Astrocyte of the hippocampus (primary cell): ENCODE measurements around the gene C6orf89.
"Not testable (repeated sequence)": the region's sequence is repeated elsewhere in the genome, so short reads cannot be mapped to it uniquely, and the experiment has no call there.

Experiments used
- DNase-seq: peaks from one replicate; pipeline ENCODE4 v3.0.0; 2011; ENCODE audit warnings: low read depth, low spot score

The C6orf89 gene

DNA sequence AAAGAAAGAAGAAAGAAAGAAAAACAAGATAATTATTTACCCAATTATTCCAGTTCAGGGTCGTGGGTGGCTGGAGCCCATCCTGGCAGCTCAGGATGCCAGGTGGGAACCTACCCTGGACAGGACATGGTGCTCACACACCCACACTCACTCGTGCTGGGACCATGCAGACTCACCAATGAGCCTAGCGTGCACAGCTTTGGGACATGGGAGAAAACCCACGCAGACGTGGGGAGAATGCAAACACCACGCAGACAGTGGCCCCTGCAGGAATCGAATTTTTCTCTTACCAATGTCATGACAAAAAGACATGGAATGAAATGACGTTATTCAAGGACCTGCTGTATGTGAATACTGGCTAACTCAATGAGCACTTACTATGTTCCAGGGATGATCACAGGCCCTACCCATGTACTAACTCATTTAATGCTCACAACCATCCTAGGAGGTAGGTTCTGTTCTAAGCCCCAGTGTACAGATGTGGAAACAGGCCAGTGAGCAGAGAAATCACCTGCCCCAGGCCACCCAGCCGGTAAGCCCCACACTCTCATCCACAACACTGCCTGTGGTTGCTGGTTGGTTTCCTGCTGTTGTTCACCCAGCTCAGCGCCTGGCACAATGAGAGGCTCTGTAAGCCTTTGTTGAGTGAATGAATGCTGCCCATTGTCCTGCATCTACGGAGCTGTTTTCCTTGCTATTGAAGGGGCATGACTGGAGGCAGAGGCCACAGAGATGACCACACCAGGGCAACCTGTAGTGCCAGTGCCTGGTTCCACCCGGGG is 62.0 kb downstream of the C6orf89 start:
- no peak for DNase-seq

DNA sequence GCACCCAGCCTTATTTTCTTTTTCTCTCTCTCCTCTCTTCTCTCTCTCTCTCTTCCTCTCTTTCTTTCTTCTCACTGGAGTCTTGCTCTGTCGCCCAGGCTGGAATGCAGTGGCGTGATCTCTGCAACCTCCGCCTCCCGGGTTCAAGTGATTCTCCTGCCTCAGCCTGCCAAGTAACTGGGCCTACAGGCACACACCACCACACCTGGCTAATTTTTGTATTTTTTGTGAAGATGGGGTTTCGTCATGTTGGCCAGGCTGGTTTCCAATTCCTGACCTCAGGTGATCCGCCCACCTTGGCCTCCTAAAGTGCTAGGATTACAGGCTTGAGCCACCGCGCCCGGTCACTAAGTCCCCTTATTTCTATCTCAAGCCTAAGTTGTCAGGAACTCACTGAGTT is 63.3 kb downstream of the C6orf89 start:
- not testable (repeated sequence) for DNase-seq

DNA sequence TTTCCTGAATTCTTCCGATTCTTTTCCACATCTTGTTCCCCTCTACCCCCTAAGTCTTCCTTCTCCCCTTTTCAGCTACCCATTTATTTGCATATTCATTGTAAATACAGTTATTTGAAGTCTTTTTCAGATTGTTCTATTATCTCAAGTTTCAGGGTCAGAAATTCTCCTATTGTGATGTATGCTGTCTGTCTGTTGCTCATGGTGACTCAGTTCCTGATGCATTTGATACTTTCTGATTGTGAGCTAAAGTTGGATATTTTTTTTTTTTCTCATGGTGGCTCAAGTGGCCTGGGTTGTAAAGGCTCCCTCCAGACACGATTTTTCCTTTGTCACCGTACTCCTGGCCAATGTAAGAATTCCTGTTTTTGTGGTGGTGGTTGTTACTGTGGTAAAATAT is 63.9 kb downstream of the C6orf89 start:
- peak; percentile 37 for DNase-seq

DNA sequence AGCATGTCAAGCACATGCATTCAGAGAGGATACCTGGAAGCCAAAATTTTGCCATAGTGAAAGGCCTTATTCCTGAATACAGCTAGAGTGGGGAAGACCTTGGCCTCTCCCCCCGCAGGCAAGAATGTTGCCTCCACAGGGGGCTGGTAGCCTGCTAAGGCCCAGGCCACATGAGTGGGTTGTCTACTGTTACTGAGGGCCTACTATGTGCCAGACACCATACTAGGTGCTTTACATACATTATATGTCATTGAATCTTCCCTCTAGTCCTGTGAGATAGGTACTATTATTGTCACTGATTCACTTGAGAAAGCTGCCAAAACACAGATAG is 68.1 kb downstream of the C6orf89 start:
- DNase-seq = no peak

DNA sequence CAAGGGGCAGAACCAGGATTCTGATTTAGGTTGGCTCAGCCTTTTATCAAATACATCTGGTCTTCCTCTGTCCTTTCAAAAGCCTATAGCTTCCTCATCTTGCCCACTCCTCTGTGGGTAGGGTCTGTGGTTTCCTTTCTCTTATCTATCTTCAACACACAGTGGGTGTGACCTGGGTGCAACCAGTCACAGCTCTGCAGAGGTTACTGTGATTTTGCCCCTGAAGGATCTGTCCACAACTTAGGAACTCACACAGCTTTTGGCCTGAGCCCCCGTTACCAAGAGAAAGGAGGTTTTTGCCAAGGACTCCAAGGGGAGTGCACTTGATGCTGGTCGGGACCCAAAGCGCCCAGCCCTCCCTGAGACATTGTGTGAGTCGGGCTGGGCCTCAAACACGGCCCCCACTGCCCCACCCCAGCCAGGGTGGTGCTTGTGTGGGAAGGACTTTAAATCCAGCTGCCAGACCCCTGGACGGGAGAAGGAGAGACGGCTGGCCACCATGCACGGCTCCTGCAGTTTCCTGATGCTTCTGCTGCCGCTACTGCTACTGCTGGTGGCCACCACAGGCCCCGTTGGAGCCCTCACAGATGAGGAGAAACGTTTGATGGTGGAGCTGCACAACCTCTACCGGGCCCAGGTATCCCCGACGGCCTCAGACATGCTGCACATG is 68.6 kb downstream of the C6orf89 start, which contains the start of gene PI16:
PI16 (plus strand) TSS at position 477 of the 670 bp plus-strand sequence; CDS start at position 500, 23 bp downstream.
- no peak for DNase-seq

DNA sequence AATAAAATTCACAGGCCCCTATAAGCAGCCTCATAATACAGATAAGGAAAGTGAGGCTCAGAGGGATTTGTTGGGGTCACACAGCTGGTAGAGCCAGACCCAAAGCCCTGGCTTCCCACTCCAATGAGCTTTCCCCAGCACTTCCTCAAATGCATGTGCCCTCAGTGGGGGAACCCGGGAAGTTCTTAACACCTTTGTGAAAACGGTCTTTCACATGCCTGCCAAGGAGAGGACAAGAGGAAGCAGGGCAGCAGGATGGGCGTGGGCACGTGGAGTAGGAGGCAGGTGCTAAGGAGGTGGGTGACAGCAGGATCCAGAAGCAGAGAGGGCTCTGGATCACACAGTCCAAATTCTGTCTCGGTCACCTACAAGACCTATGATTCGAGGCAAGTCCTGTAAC is 69.4 kb downstream of the C6orf89 start:
- no peak for DNase-seq

DNA sequence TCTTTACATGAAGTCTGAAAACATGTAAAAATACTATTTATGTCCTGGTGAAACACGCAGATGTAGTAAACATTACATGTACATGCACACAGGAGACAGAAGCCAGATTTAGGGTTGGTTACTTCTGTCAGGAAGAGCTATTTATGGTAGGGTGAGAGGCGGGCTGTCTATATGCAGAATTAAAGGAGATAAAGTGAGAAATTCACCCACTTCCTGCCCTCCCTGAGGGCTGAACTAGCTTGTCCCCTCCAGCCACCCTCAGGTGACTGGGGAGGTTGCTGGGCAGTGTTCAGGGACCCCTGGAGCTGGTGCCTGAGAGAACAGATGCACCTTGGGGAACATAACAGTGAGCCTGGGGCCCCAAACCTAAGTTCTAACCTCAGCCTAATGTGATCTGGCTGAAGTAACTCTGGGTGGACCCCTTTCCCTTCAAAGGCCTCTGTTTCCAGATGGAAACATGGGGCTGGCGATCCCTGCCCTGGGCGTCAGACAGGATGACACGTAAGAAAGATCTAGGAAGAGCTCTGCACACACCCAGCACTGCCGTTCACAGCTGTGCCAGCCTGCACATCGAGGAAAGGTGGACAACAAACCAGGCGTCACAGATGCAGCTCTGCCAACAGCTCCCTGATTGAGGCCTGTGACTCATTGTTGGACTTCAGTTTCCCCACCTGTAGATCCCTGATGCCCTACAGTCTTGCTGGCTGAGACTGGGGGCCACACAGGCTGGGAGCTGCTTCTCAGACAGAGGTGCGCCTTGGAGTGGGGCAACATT is 70.1 kb downstream of the C6orf89 start:
- peak; percentile 43 for DNase-seq

DNA sequence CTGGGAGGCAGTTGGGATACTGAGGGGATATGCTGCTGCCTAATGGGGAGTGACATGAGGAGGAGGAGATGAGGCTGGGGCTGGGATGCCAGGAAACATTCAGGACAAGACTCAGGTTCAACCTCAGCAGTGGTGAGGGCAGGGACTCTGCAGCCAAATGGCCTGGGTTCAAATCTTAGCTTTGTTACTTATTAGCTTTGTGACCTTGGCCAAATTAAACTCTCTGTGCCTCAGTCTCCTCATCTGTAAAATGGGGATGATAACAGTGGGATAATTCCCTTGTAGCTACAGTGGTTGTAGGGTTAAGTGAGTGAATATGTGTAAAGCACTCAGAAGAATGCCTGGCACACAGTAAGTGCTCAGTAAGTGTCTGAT is 70.7 kb downstream of the C6orf89 start:
- no peak for DNase-seq

DNA sequence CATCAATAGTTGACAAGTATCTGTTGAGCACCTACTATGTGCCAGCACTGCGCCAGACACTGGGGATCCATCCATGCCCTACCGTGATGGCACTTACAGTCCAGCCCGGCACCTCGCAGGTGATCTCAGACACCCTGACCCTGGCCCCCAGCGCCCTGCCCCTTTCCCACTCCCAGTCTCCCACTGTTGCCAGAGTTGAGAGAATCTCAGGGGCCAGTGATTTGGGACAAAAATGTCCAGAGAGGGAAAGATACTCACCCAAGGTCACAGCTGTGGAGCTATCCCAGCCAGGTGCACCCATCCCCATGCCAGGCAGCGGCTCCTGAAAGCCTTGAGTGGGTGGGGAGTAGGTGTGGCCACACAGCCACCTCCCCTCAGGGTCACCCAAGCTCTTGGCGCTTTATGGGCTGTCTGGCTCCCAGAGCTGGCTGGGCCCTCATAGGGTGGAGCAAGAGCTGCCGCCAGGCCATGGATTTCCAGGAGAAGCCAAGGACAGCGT is 72.1 kb downstream of the C6orf89 start:
- DNase-seq = no peak

DNA sequence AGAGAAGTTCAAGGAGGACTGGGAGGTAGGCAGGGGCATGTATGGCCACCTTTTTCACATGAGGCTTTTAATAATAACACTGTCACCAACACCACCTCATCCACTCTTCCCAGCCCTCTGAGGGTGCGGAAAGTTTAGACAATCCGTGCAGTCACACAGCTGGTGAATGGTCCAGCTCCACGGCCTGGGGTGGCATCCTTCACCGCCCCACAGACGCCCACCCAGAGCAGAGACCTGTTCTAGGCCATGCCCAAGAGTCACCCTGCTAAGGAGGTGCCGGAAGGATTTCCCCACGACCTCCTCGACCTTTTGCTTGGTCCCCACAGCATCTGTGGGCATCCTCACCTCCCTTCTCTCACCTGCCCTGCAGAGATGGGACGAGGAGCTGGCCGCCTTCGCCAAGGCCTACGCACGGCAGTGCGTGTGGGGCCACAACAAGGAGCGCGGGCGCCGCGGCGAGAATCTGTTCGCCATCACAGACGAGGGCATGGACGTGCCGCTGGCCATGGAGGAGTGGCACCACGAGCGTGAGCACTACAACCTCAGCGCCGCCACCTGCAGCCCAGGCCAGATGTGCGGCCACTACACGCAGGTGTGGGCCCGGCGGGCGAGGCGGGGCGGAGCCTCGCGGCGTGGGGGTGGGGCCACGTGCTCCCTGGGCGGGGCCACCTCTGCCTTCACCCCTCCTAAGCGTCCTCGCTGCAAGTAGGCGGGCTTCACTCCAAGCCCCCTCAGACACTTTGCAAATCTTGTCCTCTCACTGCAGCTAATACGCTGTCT is 73.2 kb downstream of the C6orf89 start:
- DNase-seq = no peak

DNA sequence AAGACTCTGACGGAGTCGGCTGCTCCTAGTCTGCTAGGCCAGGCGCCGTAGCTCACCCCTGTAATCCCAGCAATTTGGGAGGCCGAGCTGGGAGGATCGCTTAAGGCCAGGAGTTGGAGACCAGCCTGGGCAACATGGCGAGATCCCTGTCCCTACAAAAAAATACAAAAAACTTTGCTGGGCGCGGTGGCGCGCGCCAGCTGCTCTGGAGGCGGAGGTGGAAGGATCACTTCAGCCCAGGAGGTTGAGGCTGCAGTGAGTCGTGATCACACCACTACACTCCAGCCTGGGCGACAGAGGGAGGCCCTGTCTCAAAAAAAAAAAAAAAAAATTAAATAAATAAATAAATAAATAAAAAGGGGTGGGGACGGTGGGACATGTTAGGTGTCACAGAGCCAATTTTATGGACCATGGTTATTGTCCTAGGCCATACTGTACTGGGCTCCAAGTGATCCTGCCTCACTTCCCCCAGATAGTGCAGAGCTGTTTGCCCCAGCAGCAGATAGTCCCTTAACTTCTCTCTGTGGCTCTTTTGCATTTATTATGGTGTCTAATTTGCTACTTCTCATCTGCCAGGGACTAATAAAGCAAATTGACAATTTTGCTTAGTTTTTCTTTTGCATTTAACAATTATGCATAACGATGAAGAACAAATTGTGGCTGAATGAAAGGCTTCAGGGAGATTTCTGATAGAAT is 74.0 kb downstream of the C6orf89 start:
- DNase-seq = no peak

DNA sequence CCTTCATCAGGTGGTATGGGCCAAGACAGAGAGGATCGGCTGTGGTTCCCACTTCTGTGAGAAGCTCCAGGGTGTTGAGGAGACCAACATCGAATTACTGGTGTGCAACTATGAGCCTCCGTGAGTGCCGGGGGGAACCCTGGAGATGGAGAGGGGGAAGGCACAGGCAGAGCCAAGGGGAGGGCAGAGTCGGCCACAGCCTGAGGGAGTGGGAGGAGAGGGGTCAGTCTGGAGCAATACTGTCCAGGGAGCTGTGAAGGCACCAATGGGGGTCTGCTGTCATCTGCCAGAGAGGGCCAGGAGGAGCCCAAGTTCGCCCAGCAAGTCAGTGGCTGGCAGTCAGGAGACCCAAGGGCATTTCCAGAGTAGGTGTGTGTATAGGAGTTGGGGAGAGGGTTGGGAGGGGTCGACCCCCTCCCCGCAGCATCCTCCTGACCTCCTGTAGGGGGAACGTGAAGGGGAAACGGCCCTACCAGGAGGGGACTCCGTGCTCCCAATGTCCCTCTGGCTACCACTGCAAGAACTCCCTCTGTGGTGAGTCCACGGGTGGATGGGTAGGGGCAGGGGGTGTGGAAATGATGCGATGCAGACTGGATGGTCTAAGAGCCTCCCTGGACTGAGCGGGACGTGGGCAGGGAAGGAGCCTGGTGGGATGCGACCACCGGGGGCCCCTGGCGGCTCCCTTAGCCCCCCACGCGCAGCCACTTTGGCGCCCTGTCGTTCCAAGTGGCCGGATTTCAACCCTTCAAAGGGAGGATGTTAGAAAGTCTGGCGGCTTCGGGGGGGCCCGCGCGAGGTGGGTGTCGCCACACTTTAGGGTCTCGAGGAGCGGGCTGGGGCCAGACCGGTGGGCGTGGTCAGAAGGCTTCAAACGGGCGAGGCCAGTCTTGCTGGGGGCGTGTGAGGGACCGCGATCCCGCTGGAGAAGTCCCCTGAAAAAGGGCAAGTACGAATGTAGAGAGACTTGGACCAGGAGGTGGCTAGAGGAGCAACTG is 76.0 kb downstream of the C6orf89 start:
- DNase-seq = no peak

DNA sequence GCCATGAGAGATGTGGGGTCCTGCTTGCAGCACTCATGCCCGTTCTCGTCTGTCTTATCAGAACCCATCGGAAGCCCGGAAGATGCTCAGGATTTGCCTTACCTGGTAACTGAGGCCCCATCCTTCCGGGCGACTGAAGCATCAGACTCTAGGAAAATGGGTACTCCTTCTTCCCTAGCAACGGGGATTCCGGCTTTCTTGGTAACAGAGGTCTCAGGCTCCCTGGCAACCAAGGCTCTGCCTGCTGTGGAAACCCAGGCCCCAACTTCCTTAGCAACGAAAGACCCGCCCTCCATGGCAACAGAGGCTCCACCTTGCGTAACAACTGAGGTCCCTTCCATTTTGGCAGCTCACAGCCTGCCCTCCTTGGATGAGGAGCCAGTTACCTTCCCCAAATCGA is 77.1 kb downstream of the C6orf89 start:
- peak; percentile 34 for DNase-seq

DNA sequence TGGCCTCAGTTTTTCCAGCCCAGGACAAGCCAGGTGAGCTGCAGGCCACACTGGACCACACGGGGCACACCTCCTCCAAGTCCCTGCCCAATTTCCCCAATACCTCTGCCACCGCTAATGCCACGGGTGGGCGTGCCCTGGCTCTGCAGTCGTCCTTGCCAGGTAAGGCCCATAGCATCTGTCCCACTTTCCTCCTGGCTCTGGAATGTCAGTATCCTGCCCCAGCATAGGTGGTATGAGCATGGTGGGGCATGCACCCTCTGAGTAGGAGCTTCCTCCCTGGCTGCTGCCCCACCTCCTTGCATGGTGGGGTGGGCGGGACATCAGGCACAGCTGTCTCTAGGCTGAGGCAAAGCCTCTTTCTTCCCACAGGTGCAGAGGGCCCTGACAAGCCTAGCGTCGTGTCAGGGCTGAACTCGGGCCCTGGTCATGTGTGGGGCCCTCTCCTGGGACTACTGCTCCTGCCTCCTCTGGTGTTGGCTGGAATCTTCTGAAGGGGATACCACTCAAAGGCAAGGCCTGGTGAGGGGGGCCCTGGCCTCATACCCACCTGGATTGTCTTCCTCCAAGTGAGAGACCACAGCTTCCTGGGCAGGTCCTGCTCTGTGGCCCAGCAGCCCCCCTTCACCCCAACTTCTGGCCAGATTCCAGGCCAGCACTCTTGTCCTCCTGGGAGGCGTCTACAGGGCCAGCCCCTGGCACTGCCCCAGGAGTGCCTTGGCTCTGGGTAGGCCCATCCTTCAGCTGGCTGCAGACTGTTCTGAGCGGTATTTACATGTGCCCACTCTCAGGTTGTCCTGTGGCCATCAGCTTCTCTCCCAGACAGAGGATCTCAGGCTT is 77.9 kb downstream of the C6orf89 start:
- peak; percentile 41 for DNase-seq

DNA sequence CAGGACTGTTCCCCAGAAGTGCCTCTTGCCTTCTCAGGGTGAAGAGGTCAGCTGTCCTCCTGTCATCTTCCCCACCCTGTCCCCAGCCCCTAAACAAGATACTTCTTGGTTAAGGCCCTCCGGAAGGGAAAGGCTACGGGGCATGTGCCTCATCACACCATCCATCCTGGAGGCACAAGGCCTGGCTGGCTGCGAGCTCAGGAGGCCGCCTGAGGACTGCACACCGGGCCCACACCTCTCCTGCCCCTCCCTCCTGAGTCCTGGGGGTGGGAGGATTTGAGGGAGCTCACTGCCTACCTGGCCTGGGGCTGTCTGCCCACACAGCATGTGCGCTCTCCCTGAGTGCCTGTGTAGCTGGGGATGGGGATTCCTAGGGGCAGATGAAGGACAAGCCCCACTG is 78.6 kb downstream of the C6orf89 start:
- no peak for DNase-seq

DNA sequence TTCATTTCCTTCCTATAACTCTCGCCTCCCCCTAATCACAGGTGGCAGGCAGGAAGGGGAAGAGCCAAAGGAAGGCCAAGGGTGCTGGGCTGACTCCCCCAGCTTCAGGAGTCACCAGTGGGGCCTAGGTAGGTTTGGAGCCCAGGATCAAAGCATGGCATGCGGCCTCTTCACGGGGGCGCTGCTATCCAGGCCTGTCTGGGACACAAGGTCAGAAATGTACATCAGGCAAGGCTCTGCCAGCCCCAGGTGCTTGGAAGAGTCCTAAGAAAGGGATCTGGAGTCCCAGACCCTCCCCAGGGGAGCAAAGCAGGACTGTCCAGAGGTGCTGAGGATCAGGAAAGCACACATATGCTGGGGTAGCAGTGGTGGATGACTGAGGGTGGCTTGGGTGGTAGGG is 79.2 kb downstream of the C6orf89 start:
- no peak for DNase-seq

DNA sequence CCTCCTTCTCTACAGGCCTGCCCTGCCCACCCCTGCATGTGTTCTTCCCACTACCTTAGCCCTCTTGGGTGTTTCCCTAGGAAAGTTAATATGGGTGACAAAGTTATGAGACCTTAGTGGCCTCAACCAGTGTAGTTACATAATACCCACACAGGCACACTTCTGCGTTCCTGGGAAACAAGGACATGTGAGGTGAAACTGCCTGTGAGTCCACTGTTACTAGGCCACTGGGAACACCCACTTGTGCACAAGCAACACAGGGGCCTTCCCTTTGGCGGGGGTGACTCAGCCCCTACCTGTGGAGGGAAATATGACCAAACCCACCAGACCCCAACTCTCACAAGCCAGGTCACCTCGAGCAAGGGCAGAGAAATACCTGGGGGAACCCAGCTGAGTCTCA is 81.5 kb downstream of the C6orf89 start:
- DNase-seq = no peak

DNA sequence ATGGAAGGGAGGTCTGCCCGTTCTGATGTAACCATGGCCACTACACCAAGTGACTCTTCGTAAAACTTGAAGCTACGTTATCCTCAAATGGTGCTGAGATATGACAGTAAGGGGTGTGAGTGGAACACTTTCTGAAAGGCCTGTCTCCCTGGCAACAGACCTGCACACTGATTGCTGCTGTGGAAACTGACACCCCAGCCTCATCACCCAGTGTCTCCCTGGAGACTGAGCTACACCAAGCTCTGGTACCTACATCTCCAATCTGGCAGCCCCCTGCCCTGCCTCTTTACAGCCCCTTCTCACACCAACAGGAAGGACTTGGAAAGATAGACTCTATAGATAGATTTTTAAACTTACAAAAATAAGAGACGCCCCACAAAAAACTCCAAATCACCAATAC is 82.0 kb downstream of the C6orf89 start:
- DNase-seq = no peak
